Ishikawa (cell line): ENCODE measurements around the gene ARHGEF40.

Source experiments
- CREB1 ChIP-seq: IDR thresholded peaks from 2 replicates; pipeline ENCODE4 v1.6.1; 2012; ENCODE audit warnings: low read depth
- EGR1 ChIP-seq: IDR thresholded peaks from 2 replicates; pipeline ENCODE4 v1.6.1; 2012
- EP300 ChIP-seq: IDR thresholded peaks from 2 replicates; pipeline ENCODE4 v1.6.1; 2012; ENCODE audit warnings: borderline replicate concordance
- NFIC ChIP-seq: IDR thresholded peaks from 2 replicates; pipeline ENCODE4 v1.6.1; 2012
- RAD21 ChIP-seq: IDR thresholded peaks from 2 replicates; pipeline ENCODE4 v1.6.1; 2012; ENCODE audit warnings: low read depth
- REST ChIP-seq: IDR thresholded peaks from 2 replicates; pipeline ENCODE4 v1.6.1; 2012; ENCODE audit warnings: low read depth, mild to moderate bottlenecking
- TAF1 ChIP-seq: IDR thresholded peaks from 2 replicates; pipeline ENCODE4 v1.6.1; 2012; ENCODE audit warnings: low read depth, mild to moderate bottlenecking
- TEAD4 ChIP-seq: IDR thresholded peaks from 2 replicates; pipeline ENCODE4 v1.6.1; 2012
- YY1 ChIP-seq: IDR thresholded peaks from 2 replicates; pipeline ENCODE4 v1.6.1; 2012; ENCODE audit warnings: low read depth
- ZBTB7A ChIP-seq: IDR thresholded peaks from 2 replicates; pipeline ENCODE4 v1.6.1; 2012; ENCODE audit warnings: low read depth
- TF ChIP-seq, protein P1 (sequence below): IDR thresholded peaks from 2 replicates; pipeline ENCODE4 v1.6.1; 2012
- TF ChIP-seq, protein P2 (sequence below): IDR thresholded peaks from 2 replicates; pipeline ENCODE4 v1.6.1; 2012

- TF ChIP-seq, protein P1, sequence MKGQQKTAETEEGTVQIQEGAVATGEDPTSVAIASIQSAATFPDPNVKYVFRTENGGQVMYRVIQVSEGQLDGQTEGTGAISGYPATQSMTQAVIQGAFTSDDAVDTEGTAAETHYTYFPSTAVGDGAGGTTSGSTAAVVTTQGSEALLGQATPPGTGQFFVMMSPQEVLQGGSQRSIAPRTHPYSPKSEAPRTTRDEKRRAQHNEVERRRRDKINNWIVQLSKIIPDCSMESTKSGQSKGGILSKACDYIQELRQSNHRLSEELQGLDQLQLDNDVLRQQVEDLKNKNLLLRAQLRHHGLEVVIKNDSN, result no peak
- TF ChIP-seq CREB1 (no peak), EP300 (no peak), TEAD4 (no peak), REST (no peak), NFIC (no peak), EGR1 (no peak), YY1 (no peak), ZBTB7A (no peak), RAD21 (no peak), TAF1 (no peak)
- TF ChIP-seq, protein P2, sequence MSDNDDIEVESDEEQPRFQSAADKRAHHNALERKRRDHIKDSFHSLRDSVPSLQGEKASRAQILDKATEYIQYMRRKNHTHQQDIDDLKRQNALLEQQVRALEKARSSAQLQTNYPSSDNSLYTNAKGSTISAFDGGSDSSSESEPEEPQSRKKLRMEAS, result no peak
These were observed 27.0 kb downstream of the ARHGEF40 start for GRCh38 chr14:21096978-21097635.
